HG02870 (cell line): Measurements from ENCODE around the gene CDC42EP1.
A peak's percentile ranks its signal among the peaks of the same experiment; 100 is the strongest.

Experiments used
- ATAC-seq: cut with Tn5 transposase; IDR thresholded peaks from one replicate; pipeline ENCODE4 v1.9.1; 2021; ENCODE audit warnings: mild to moderate bottlenecking, moderate library complexity; ENCODE audit not compliant: unreplicated experiment

The CDC42EP1 gene

GRCh38 chr22:37559521-37559900, 769 bp upstream of the CDC42EP1 start:
- ATAC-seq = no peak

- no peak for ATAC-seq
Measured at GRCh38 chr22:37560608-37561211, 430 bp downstream of the CDC42EP1 start.

GRCh38 chr22:37561212-37562048, 1.1 kb downstream of the CDC42EP1 start:
- no peak for ATAC-seq

GRCh38 chr22:37562049-37562875, 2.0 kb downstream of the CDC42EP1 start:
- ATAC-seq = no peak

GRCh38 chr22:37563153-37564081, 3.1 kb downstream of the CDC42EP1 start:
- no peak for ATAC-seq

- ATAC-seq = no peak
Measured at GRCh38 chr22:37564111-37564711, 3.9 kb downstream of the CDC42EP1 start.

- ATAC-seq = no peak
Measured at GRCh38 chr22:37565830-37566229, 5.5 kb downstream of the CDC42EP1 start.

GRCh38 chr22:37566329-37566837, 6.1 kb downstream of the CDC42EP1 start:
- no peak for ATAC-seq

- peak; percentile 72 for ATAC-seq
Measured at GRCh38 chr22:37566903-37567798, 6.9 kb downstream of the CDC42EP1 start.

GRCh38 chr22:37568012-37568411, 7.7 kb downstream of the CDC42EP1 start:
- no peak for ATAC-seq

GRCh38 chr22:37568448-37569008, 8.2 kb downstream of the CDC42EP1 start:
- ATAC-seq = no peak

- ATAC-seq = no peak
Measured at GRCh38 chr22:37569009-37569920, 9.0 kb downstream of the CDC42EP1 start.

- no peak for ATAC-seq
Measured at GRCh38 chr22:37569921-37570660, 9.8 kb downstream of the CDC42EP1 start.

- ATAC-seq = no peak
Measured at GRCh38 chr22:37570661-37570976, 10.3 kb downstream of the CDC42EP1 start.

- ATAC-seq = no peak
Measured at GRCh38 chr22:37571258-37571991, 11.1 kb downstream of the CDC42EP1 start.

GRCh38 chr22:37571992-37572373, 11.7 kb downstream of the CDC42EP1 start:
- no peak for ATAC-seq
